ENCODE measurements around the gene KCNQ5.

GRCh38 chr6:72916298-72916697 is 294.4 kb downstream of the KCNQ5 start:
- TF ChIP-seq CTCF (IDR thresholded peaks at IDR 0.05) (no peak), POLR2A (IDR thresholded peaks at IDR 0.05) (no peak)

Data from vagina (tissue), 2 donors.